A549 (cell line): ENCODE data around the gene PARP6. TPM values are rescaled to one million over a fixed set of nuclear protein-coding genes. Genes with fewer than 3 reads are reported as not detected.

Source experiments
- ATAC-seq, 2 experiments: fragments of 200-7000 bp in 1 of 2; fragments of >200 bp in 1 of 2; cut with Nextera tagmentation in 1 of 2; cut with Tn5 transposase in 1 of 2; 3 replicates each; pipeline versions ENCODE4 v1.8.0 to v1.9.1; 2018 to 2020; ENCODE audit warnings: mild to moderate bottlenecking in 1 of 2, moderate library complexity in 1 of 2
- CTCF ChIA-PET: fragments of 300-600 bp; sonication (Branson Sonifier 250); formaldehyde crosslinking; extraction: SDS; loops from one replicate; lab custom pipeline; 2021; ENCODE audit warnings: antibody characterized with exemption, inconsistent platforms; lab: Yijun Ruan, JAX
- POLR2A ChIA-PET: fragments of 350-600 bp; formaldehyde crosslinking; extraction: SDS; loops from one replicate; lab custom pipeline; 2021; ENCODE audit warnings: antibody characterized with exemption, inconsistent platforms; lab: Yijun Ruan, JAX
- DNase-seq, 2 experiments: peaks; one replicate each; pipeline versions ENCODE4 v3.0.0 to v3.0.0-alpha.2; 2011 to 2016; ENCODE audit warnings: low read depth in 1 of 2, low spot score in 1 of 2
- FAIRE-seq: peaks from 2 replicates; lab custom pipeline; 2011; peaks lifted over from hg19 to GRCh38; lab: Jason Lieb, UNC
- H3K27ac ChIP-seq, 2 experiments: fragments of >200 bp; sonication (Bioruptor Twin); formaldehyde crosslinking; 3 replicates each; pipeline ENCODE4 v1.5.1; 2016 to 2017
- H3K4me1 ChIP-seq: fragments of >200 bp; sonication (Bioruptor Twin); formaldehyde crosslinking; 3 replicates; pipeline ENCODE4 v1.6.1; 2016
- H3K4me2 ChIP-seq: fragments of >200 bp; sonication (Bioruptor Twin); formaldehyde crosslinking; 3 replicates; pipeline ENCODE4 v1.6.1; 2016
- H3K4me3 ChIP-seq: fragments of >200 bp; sonication (Bioruptor Twin); formaldehyde crosslinking; 3 replicates; pipeline ENCODE4 v1.5.1; 2016
- H3K9me3 ChIP-seq: fragments of >200 bp; sonication (Bioruptor Twin); formaldehyde crosslinking; 3 replicates; pipeline ENCODE4 v1.6.1; 2016
- ATOH8 ChIP-seq: fragments of 250-450 bp; sonication (Bioruptor Pico); IDR thresholded peaks from 2 replicates; pipeline ENCODE4 v1.5.0; 2020; ENCODE audit warnings: low read depth, mild to moderate bottlenecking, moderate library complexity
- EHF ChIP-seq: fragments of 250-450 bp; sonication (Bioruptor Pico); IDR thresholded peaks from 2 replicates; pipeline ENCODE4 v1.5.0; 2020; ENCODE audit warnings: mild to moderate bottlenecking
- FOSB ChIP-seq: fragments of 250-450 bp; sonication (Bioruptor Pico); IDR thresholded peaks from 2 replicates; pipeline ENCODE4 v1.5.0; 2020; ENCODE audit warnings: mild to moderate bottlenecking, moderate library complexity
- HOXA7 ChIP-seq: fragments of 250-450 bp; sonication (Bioruptor Pico); IDR thresholded peaks from 2 replicates; pipeline ENCODE4 v1.5.0; 2020; ENCODE audit warnings: mild to moderate bottlenecking, moderate library complexity
- HOXB13 ChIP-seq: fragments of 250-450 bp; sonication (Bioruptor Pico); IDR thresholded peaks from 2 replicates; pipeline ENCODE4 v1.5.0; 2020; ENCODE audit warnings: low read depth, mild to moderate bottlenecking, moderate library complexity
- HOXB5 ChIP-seq: fragments of 250-450 bp; sonication (Bioruptor Pico); IDR thresholded peaks from 2 replicates; pipeline ENCODE4 v1.5.0; 2020; ENCODE audit warnings: mild to moderate bottlenecking, moderate library complexity
- JUN ChIP-seq, 2 experiments: fragments of >200 bp; sonication (Bioruptor Twin); formaldehyde crosslinking; IDR thresholded peaks; 2 replicates in 1 of 2; 3 replicates in 1 of 2; pipeline ENCODE4 v1.6.1; 2016 to 2017
- KDM5A ChIP-seq: fragments of 200-600 bp; sonication (generic); IDR thresholded peaks from 2 replicates; pipeline ENCODE4 v1.6.1; 2016; ENCODE audit warnings: antibody characterized with exemption, mild to moderate bottlenecking
- MYC ChIP-seq: IDR thresholded peaks from 2 replicates; pipeline ENCODE4 v1.6.1; 2012; ENCODE audit warnings: mild to moderate bottlenecking, inconsistent platforms, low read length, improper control_type of control experiment, borderline replicate concordance
- PBX3 ChIP-seq: IDR thresholded peaks from 2 replicates; pipeline ENCODE4 v1.6.1; 2012
- POLR2AphosphoS2 ChIP-seq: conservative IDR thresholded peaks from 2 replicates; pipeline ENCODE4 v1.6.1; 2012; ENCODE audit warnings: low read length, improper control_type of control experiment, inconsistent platforms
- RARB ChIP-seq: fragments of 250-450 bp; sonication (Bioruptor Pico); IDR thresholded peaks from 2 replicates; pipeline ENCODE4 v1.8.0; 2021; ENCODE audit warnings: mild to moderate bottlenecking, moderate library complexity
- TFCP2L1 ChIP-seq: fragments of 250-450 bp; sonication (Bioruptor Pico); IDR thresholded peaks from 2 replicates; pipeline ENCODE4 v1.5.0; 2021; ENCODE audit warnings: mild to moderate bottlenecking
- TP53 ChIP-seq: fragments of 250-450 bp; sonication (Bioruptor Pico); IDR thresholded peaks from 2 replicates; pipeline ENCODE4 v1.5.0; 2021; ENCODE audit warnings: mild to moderate bottlenecking, moderate library complexity
- WGBS: methylation state at CpG from one replicate; pipeline ENCODE4 v1.1.6; 2017; ENCODE audit errors: missing lambda C conversion rate; 5-methylcytosine and 5-hydroxymethylcytosine counted together
- polyA plus RNA-seq, 4 experiments: library from polyadenylated mRNA; depleted of rRNA in 3 of 4; stranded (reverse); fragments of >200 nt; fragmentation: RNase III in 1 of 4; extraction: RNeasy Plus Mini Kit Qiagen cat#74134 plus additional on column Dnase treatment in 1 of 4; gene quantifications; 2 replicates in 3 of 4; 3 replicates in 1 of 4; pipeline ENCODE4 v1.2.3, GENCODE V29; 2011 to 2017

The PARP6 gene
- polyA plus RNA-seq, 2 of the 4 experiments (the other 2 are of a cell fraction), result 78.0 to 167 TPM

GRCh38 chr15:72197460-72198355 is 74.6 kb downstream of the PARP6 start, which contains the start of gene GRAMD2A:
GRAMD2A (minus strand) TSS chr15:72197787.
- 82% methylated on average over 53 of the region's 83 CpGs for WGBS
- ChIA-PET CTCF (interaction anchor here (0.6 to 31.0 kb wide), 13 partner anchors 9 to 402 kb away, joined by 3 to 644 read pairs (median 17); partner anchors contain the start of gene PKM), POLR2A (interaction anchor here (0.7 to 4.7 kb wide), 3 partner anchors 29 to 454 kb away, joined by 3 to 40 read pairs (median 26); partner anchors contain the start of gene PKM)
- DNase-seq (peak in 1 of 2 experiments; percentile 30), ATAC-seq (peak; percentile 9 to 20; a peak in 5 of 6 replicates), FAIRE-seq (no peak)
- Histone ChIP-seq H3K4me3 (no peak within 1 kb of the TSS), H3K9me3 (no peaks in the 10 kb centered on the region), H3K4me2 (no peak within 1 kb of the TSS), H3K4me1 (peaks cover 34% of the 10 kb centered on the region), H3K27ac (peak within 1 kb of the TSS in 1 of 2 experiments; percentile 30; a peak in 1 of 6 replicates)
- TF ChIP-seq RARB (CRISPR knock-in tag), result peak; percentile 90
- peak; percentile 20; the same call in 1 of the 2 replicates for TF ChIP-seq POLR2AphosphoS2
- TF ChIP-seq ATOH8 (CRISPR knock-in tag), result no peak
- peak; percentile 4; the same call in 1 of the 2 replicates for TF ChIP-seq PBX3
- peak; percentile 68 for TF ChIP-seq FOSB (CRISPR knock-in tag)
- peak; percentile 86 for TF ChIP-seq TFCP2L1 (CRISPR knock-in tag)
- no peak for TF ChIP-seq MYC
- TF ChIP-seq EHF (CRISPR knock-in tag), result no peak
- peak; percentile 94 for TF ChIP-seq HOXA7 (CRISPR knock-in tag)
- TF ChIP-seq TP53, result peak; percentile 90
- 0 out of 2 replicates have a peak, but pooled peaks have one; percentile 52 for TF ChIP-seq HOXB5 (CRISPR knock-in tag)
- TF ChIP-seq KDM5A, result no peak
- peak; percentile 18 to 50; a peak in 3 of 5 replicates for TF ChIP-seq JUN (IDR thresholded peaks at IDR 0.05)

GRCh38 chr15:72197041-72197459 is 75.3 kb downstream of the PARP6 start:
- H3K9me3 ChIP-seq, result no peaks in the 10 kb centered on the region
- TF ChIP-seq ATOH8 (CRISPR knock-in tag), result no peak
- TF ChIP-seq HOXB13 (CRISPR knock-in tag), result no peak
- TF ChIP-seq TFCP2L1 (CRISPR knock-in tag), result peak; percentile 19; the same call in 1 of the 2 replicates
- 0 out of 2 replicates have a peak, but pooled peaks have one; percentile 33 for TF ChIP-seq POLR2AphosphoS2
- TF ChIP-seq PBX3, result 0 out of 2 replicates have a peak, but pooled peaks have one; percentile 11
- POLR2A ChIA-PET, result interaction anchor here (4.0 to 4.7 kb wide), 2 partner anchors 30 to 34 kb away, joined by 26 to 40 read pairs; partner anchors contain the start of gene PKM
- peak; percentile 10 to 19; a peak in 4 of 6 replicates for ATAC-seq
- DNase-seq, result no peak
- H3K27ac ChIP-seq, result peak overlapping the region in 1 of 2 experiments; percentile 30; a peak in 1 of 6 replicates
- H3K4me1 ChIP-seq, result peaks cover 34% of the 10 kb centered on the region
- CTCF ChIA-PET, result interaction anchor here (4.8 to 31.0 kb wide), 2 partner anchors 32 to 89 kb away, joined by 22 to 644 read pairs; partner anchors contain the start of gene PKM
- 91% methylated on average over 34 of the region's 35 CpGs for WGBS
- H3K4me3 ChIP-seq, result no peak overlapping the region
- no peak overlapping the region for H3K4me2 ChIP-seq
- no peak for FAIRE-seq
